KG1 (cell line): ENCODE results near the gene SLC49A4.
"Not testable (repeated sequence)": the region's sequence is repeated elsewhere in the genome, so short reads cannot be mapped to it uniquely, and the experiment has no call there.

Source experiments
- DNase-seq: peaks from one replicate; lab custom pipeline; 2025; lab: John Stamatoyannopoulos, UW

The SLC49A4 gene

GRCh38 chr3:122794779-122795673, at the start of gene SLC49A4:
Gene SLC49A4, plus strand, starts transcription at chr3:122795069. Its CDS starts 124 bp downstream, at chr3:122795193.
- no peak for DNase-seq

GRCh38 chr3:122745369-122746021, 49.4 kb upstream of the SLC49A4 start:
- DNase-seq = no peak

- DNase-seq = not testable (repeated sequence)
Observed at GRCh38 chr3:122747295-122747694, 47.6 kb upstream of the SLC49A4 start.

- no peak for DNase-seq
Observed at GRCh38 chr3:122748347-122748746, 46.5 kb upstream of the SLC49A4 start.

GRCh38 chr3:122754929-122755328, 39.9 kb upstream of the SLC49A4 start:
- DNase-seq = no peak

GRCh38 chr3:122755491-122755890, 39.4 kb upstream of the SLC49A4 start:
- DNase-seq = no peak

GRCh38 chr3:122758877-122759560, 35.9 kb upstream of the SLC49A4 start:
- DNase-seq = no peak

- no peak for DNase-seq
Observed at GRCh38 chr3:122760453-122761271, 34.2 kb upstream of the SLC49A4 start.

- no peak for DNase-seq
Observed at GRCh38 chr3:122766430-122766829, 28.4 kb upstream of the SLC49A4 start.

GRCh38 chr3:122767540-122768372, 27.1 kb upstream of the SLC49A4 start:
- no peak for DNase-seq

GRCh38 chr3:122770521-122771202, 24.2 kb upstream of the SLC49A4 start:
- DNase-seq = no peak

GRCh38 chr3:122772827-122773226, 22.0 kb upstream of the SLC49A4 start:
- DNase-seq = no peak

- no peak for DNase-seq
Observed at GRCh38 chr3:122773944-122774509, 20.8 kb upstream of the SLC49A4 start.

GRCh38 chr3:122774564-122774963, 20.3 kb upstream of the SLC49A4 start:
- DNase-seq = no peak

- DNase-seq = no peak
Observed at GRCh38 chr3:122776675-122777468, 18.0 kb upstream of the SLC49A4 start.

GRCh38 chr3:122777563-122777962, 17.3 kb upstream of the SLC49A4 start:
- DNase-seq = no peak

- DNase-seq = no peak
Observed at GRCh38 chr3:122782804-122783203, 12.1 kb upstream of the SLC49A4 start.

- DNase-seq = no peak
Observed at GRCh38 chr3:122784436-122784835, 10.4 kb upstream of the SLC49A4 start.

GRCh38 chr3:122785231-122785630, 9.6 kb upstream of the SLC49A4 start:
- DNase-seq = no peak
